HCT116 (cell line): ENCODE measurements around the gene CHMP1B. TPM values are rescaled to one million over a fixed set of nuclear protein-coding genes. Genes with fewer than 3 reads are reported as not detected.

Experiments
- ATAC-seq: fragments of 200-7000 bp; cut with Tn5 transposase; 2 replicates; pipeline ENCODE4 v1.9.1; 2020; ENCODE audit warnings: mild to moderate bottlenecking, moderate library complexity
- BruUV-seq: library from RNA; stranded (reverse); fragments of 400-500 nt; replicated peaks from 2 replicates; lab custom pipeline; 2021; lab: Mats Ljungman, UMichigan
- CTCF ChIA-PET: fragments of 300-600 bp; sonication (Branson Sonifier 250); formaldehyde crosslinking; loops from one replicate; lab custom pipeline; 2021; ENCODE audit warnings: antibody characterized with exemption; lab: Charles Lee
- POLR2A ChIA-PET: fragments of 300-600, 350-600 bp; sonication (Branson Sonifier 250); formaldehyde crosslinking; loops from one replicate; lab custom pipeline; 2021; ENCODE audit warnings: antibody characterized with exemption; lab: Charles Lee
- RAD21 ChIA-PET, 2 experiments: fragments of 300-600 bp; sonication (Branson Sonifier 250); formaldehyde crosslinking; loops; one replicate each; lab custom pipeline; 2023; ENCODE audit warnings: low total read pairs in 2 of 2; ENCODE audit not compliant: uncharacterized antibody in 2 of 2, unreplicated experiment in 2 of 2, low non-redundant PET in 1 of 2; lab: Charles Lee
- DNase-seq: peaks from one replicate; pipeline ENCODE4 v3.0.0-alpha.2; 2010; ENCODE audit warnings: low read depth, low spot score
- H2AFZ ChIP-seq: fragments of 200-600 bp; shearing (Covaris generic), sonication (generic); 2 replicates; pipeline ENCODE4 v1.6.1; 2017; ENCODE audit warnings: low read depth, mixed run types, mixed read lengths, antibody characterized with exemption, low read length; ENCODE audit not compliant: poor library complexity, severe bottlenecking
- H3K27ac ChIP-seq: 2 replicates; pipeline ENCODE4 v1.5.1; 2012; ENCODE audit warnings: low read depth, low read length
- H3K27me3 ChIP-seq: fragments of 200-600 bp; sonication (generic); 2 replicates; pipeline ENCODE4 v1.6.1; 2016; ENCODE audit warnings: mixed run types, low read length, mixed read lengths; ENCODE audit not compliant: insufficient read depth
- H3K36me3 ChIP-seq, 2 experiments: fragments of 200-500 bp in 1 of 2; fragments of 200-600 bp in 1 of 2; sonication (Bioruptor generic) in 1 of 2; sonication (generic) in 1 of 2; 2 replicates each; pipeline versions ENCODE4 v1.5.1 to v1.6.1; 2014 to 2016; ENCODE audit warnings: low read length in 2 of 2, inconsistent platforms in 1 of 2, mixed read lengths in 1 of 2, mixed run types in 1 of 2; ENCODE audit not compliant: insufficient read depth in 2 of 2, control insufficient read depth in 1 of 2
- H3K4me1 ChIP-seq, 2 experiments: fragments of 200-600 bp in 1 of 2; sonication (generic) in 1 of 2; 2 replicates each; pipeline versions ENCODE4 v1.5.1 to v1.6.1; 2012 to 2017; ENCODE audit warnings: low read length in 2 of 2, inconsistent platforms in 1 of 2, mild to moderate bottlenecking in 1 of 2, mixed read lengths in 1 of 2, mixed run types in 1 of 2, moderate library complexity in 1 of 2; ENCODE audit not compliant: insufficient read depth in 2 of 2, control insufficient read depth in 1 of 2
- H3K4me2 ChIP-seq: fragments of 200-600 bp; sonication (generic); 2 replicates; pipeline ENCODE4 v1.6.1; 2017; ENCODE audit warnings: mixed run types, low read length, mixed read lengths
- H3K4me3 ChIP-seq, 2 experiments: fragments of 200-600 bp in 1 of 2; sonication (generic) in 1 of 2; replicated peaks in 1 of 2; 2 replicates each; pipeline ENCODE4 v1.5.1; 2011 to 2016; ENCODE audit warnings: low read length in 2 of 2, control low read depth in 1 of 2, low read depth in 1 of 2, mild to moderate bottlenecking in 1 of 2, mixed read lengths in 1 of 2, mixed run types in 1 of 2
- H3K79me2 ChIP-seq: fragments of 200-600 bp; sonication (generic); 2 replicates; pipeline ENCODE4 v1.6.1; 2017; ENCODE audit warnings: mild to moderate bottlenecking, mixed run types, low read length, moderate library complexity, mixed read lengths; ENCODE audit not compliant: insufficient read depth
- H3K9ac ChIP-seq: fragments of 200-600 bp; sonication (generic); 2 replicates; pipeline ENCODE4 v1.6.1; 2016; ENCODE audit warnings: low read length, mixed read lengths
- H3K9me2 ChIP-seq: fragments of 200-600 bp; sonication (generic), shearing (Covaris generic); 2 replicates; pipeline ENCODE4 v1.6.1; 2017; ENCODE audit warnings: mixed run types, mild to moderate bottlenecking, moderate library complexity; ENCODE audit not compliant: insufficient read depth
- H3K9me3 ChIP-seq, 2 experiments: fragments of 200-500 bp in 1 of 2; fragments of 200-600 bp in 1 of 2; sonication (Bioruptor generic) in 1 of 2; sonication (generic) in 1 of 2; 2 replicates each; pipeline ENCODE4 v1.6.1; 2014 to 2017; ENCODE audit warnings: low read length in 2 of 2, mixed read lengths in 2 of 2, inconsistent platforms in 1 of 2, low read depth in 1 of 2, mild to moderate bottlenecking in 1 of 2, mixed run types in 1 of 2, moderate library complexity in 1 of 2; ENCODE audit not compliant: control insufficient read depth in 1 of 2, insufficient read depth in 1 of 2
- H4K20me1 ChIP-seq: fragments of 200-600 bp; sonication (generic), shearing (Covaris generic); 2 replicates; pipeline ENCODE4 v1.6.1; 2017; ENCODE audit warnings: mixed run types, mild to moderate bottlenecking, moderate library complexity; ENCODE audit not compliant: insufficient read depth
- ATF3 ChIP-seq: IDR thresholded peaks from 2 replicates; pipeline ENCODE4 v1.6.1; 2012
- CBX3 ChIP-seq: IDR thresholded peaks from 2 replicates; pipeline ENCODE4 v1.6.1; 2012; ENCODE audit warnings: low read depth
- EGR1 ChIP-seq: IDR thresholded peaks from 2 replicates; pipeline ENCODE4 v1.6.1; 2012; ENCODE audit warnings: low read depth
- EZH2phosphoT487 ChIP-seq: fragments of 200-600 bp; IDR thresholded peaks from 2 replicates; pipeline ENCODE4 v1.6.1; 2018; ENCODE audit warnings: antibody characterized with exemption, borderline replicate concordance
- JUND ChIP-seq: IDR thresholded peaks from 2 replicates; pipeline ENCODE4 v1.6.1; 2012
- POLR2A ChIP-seq: IDR thresholded peaks from 2 replicates; pipeline ENCODE4 v1.7.0; 2011; ENCODE audit warnings: borderline replicate concordance; ENCODE audit not compliant: insufficient read depth, insufficient read length; ENCODE audit errors: extremely low read depth
- POLR2AphosphoS5 ChIP-seq: IDR thresholded peaks from 2 replicates; pipeline ENCODE4 v1.6.1; 2011; ENCODE audit warnings: mild to moderate bottlenecking, low read depth, low read length, moderate library complexity
- RAD21 ChIP-seq: IDR thresholded peaks from 2 replicates; pipeline ENCODE4 v1.6.1; 2012; ENCODE audit warnings: low read depth, mild to moderate bottlenecking
- REST ChIP-seq: IDR thresholded peaks from 2 replicates; pipeline ENCODE4 v1.6.1; 2012; ENCODE audit warnings: low read depth
- SIN3A ChIP-seq: IDR thresholded peaks from 2 replicates; pipeline ENCODE4 v1.6.1; 2012; ENCODE audit warnings: low read depth
- SP1 ChIP-seq: IDR thresholded peaks from 2 replicates; pipeline ENCODE4 v1.6.1; 2012; ENCODE audit warnings: low read depth
- SRF ChIP-seq: IDR thresholded peaks from 2 replicates; pipeline ENCODE4 v1.6.1; 2012; ENCODE audit warnings: low read depth
- TCF7L2 ChIP-seq: IDR thresholded peaks from 2 replicates; pipeline ENCODE4 v1.7.0; 2011; ENCODE audit warnings: borderline replicate concordance, inconsistent platforms; ENCODE audit not compliant: insufficient read depth, insufficient read length; ENCODE audit errors: extremely low read depth
- YY1 ChIP-seq: IDR thresholded peaks from 2 replicates; pipeline ENCODE4 v1.6.1; 2011; ENCODE audit warnings: low read length, low read depth, moderate library complexity, mild to moderate bottlenecking; ENCODE audit not compliant: insufficient replicate concordance; ENCODE audit errors: extremely low read depth
- ZBTB33 ChIP-seq: IDR thresholded peaks from 2 replicates; pipeline ENCODE4 v1.6.1; 2011; ENCODE audit warnings: mild to moderate bottlenecking, low read length, moderate library complexity; ENCODE audit not compliant: insufficient replicate concordance; ENCODE audit errors: extremely low read depth
- ZNF274 ChIP-seq: fragments of 200-500 bp; sonication (Bioruptor generic); IDR thresholded peaks from 2 replicates; pipeline ENCODE4 v1.6.1; 2014; ENCODE audit warnings: mild to moderate bottlenecking, low read depth, low read length, inconsistent platforms
- intact Hi-C: fragments of 100-400 bp; cut with micrococcal nuclease; formaldehyde crosslinking; loops from 2 replicates; pipeline ENCODE4 v1.10.0; 2022
- total RNA-seq: library from RNA; stranded (reverse); gene quantifications from one replicate; pipeline ENCODE4 v1.2.1, GENCODE V29; 2021; ENCODE audit not compliant: unreplicated experiment
- TF ChIP-seq, protein P1 (sequence below): IDR thresholded peaks from 2 replicates; pipeline ENCODE4 v1.6.1; 2012
- TF ChIP-seq, protein P2 (sequence below), 3 experiments: fragments of 200-600 bp in 1 of 3; sonication (generic) in 1 of 3; IDR thresholded peaks in 2 of 3; conservative IDR thresholded peaks in 1 of 3; 2 replicates each; pipeline ENCODE4 v1.5.1; 2012 to 2017; ENCODE audit warnings: low read depth in 2 of 3, low read length in 2 of 3, antibody characterized with exemption in 1 of 3, borderline replicate concordance in 1 of 3, control low read depth in 1 of 3, mild to moderate bottlenecking in 1 of 3, mixed read lengths in 1 of 3, mixed run types in 1 of 3, moderate library complexity in 1 of 3; ENCODE audit not compliant: insufficient read depth in 1 of 3

CHMP1B gene
- total RNA-seq, 1 experiment from 2014 or later, result 30.3 TPM

- no peak overlapping the region for H3K4me2 ChIP-seq
- intact Hi-C loops, result no loop called here
- no peaks in the 10 kb centered on the region for H3K27me3 ChIP-seq
- no peak overlapping the region for H3K9ac ChIP-seq
- ChIA-PET CTCF (no interaction called here), POLR2A (no interaction called here), RAD21 (no interaction called here)
- TF ChIP-seq ZBTB33, result no peak
- no peak for TF ChIP-seq YY1
- no peak for TF ChIP-seq SIN3A
- TF ChIP-seq ZNF274, result no peak
- no peak for TF ChIP-seq POLR2A
- no peak for TF ChIP-seq SRF
- TF ChIP-seq JUND, result no peak
- TF ChIP-seq TCF7L2, result no peak
- TF ChIP-seq ATF3, result no peak
- TF ChIP-seq CBX3, result no peak
- no peak for TF ChIP-seq EGR1
- TF ChIP-seq REST, result no peak
- no peak for TF ChIP-seq POLR2AphosphoS5
- no peak for TF ChIP-seq EZH2phosphoT487
- TF ChIP-seq SP1, result no peak
- TF ChIP-seq, protein P1, sequence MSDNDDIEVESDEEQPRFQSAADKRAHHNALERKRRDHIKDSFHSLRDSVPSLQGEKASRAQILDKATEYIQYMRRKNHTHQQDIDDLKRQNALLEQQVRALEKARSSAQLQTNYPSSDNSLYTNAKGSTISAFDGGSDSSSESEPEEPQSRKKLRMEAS, result no peak
- TF ChIP-seq, protein P2, sequence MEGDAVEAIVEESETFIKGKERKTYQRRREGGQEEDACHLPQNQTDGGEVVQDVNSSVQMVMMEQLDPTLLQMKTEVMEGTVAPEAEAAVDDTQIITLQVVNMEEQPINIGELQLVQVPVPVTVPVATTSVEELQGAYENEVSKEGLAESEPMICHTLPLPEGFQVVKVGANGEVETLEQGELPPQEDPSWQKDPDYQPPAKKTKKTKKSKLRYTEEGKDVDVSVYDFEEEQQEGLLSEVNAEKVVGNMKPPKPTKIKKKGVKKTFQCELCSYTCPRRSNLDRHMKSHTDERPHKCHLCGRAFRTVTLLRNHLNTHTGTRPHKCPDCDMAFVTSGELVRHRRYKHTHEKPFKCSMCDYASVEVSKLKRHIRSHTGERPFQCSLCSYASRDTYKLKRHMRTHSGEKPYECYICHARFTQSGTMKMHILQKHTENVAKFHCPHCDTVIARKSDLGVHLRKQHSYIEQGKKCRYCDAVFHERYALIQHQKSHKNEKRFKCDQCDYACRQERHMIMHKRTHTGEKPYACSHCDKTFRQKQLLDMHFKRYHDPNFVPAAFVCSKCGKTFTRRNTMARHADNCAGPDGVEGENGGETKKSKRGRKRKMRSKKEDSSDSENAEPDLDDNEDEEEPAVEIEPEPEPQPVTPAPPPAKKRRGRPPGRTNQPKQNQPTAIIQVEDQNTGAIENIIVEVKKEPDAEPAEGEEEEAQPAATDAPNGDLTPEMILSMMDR (IDR thresholded peaks at IDR 0.05 in 2 of 3, conservative IDR thresholded peaks at IDR 0.05 in 1 of 3; ENCODE audit: borderline replicate concordance in 1 of 3, insufficient read depth in 1 of 3, low read depth in 2 of 3, low read length in 2 of 3), result no peak
- TF ChIP-seq RAD21, result no peak
- H3K4me1 ChIP-seq, result no peaks in the 10 kb centered on the region
- H3K9me3 ChIP-seq, result peaks cover 0 to 3% of the 10 kb centered on the region in 2 experiments; a peak in 1 of 4 replicates
- no TSS peak for BruUV-seq
- H3K79me2 ChIP-seq, result no peaks in the 10 kb centered on the region
- no peak for ATAC-seq
- H4K20me1 ChIP-seq, result no peaks in the 10 kb centered on the region
- no peak overlapping the region for H3K4me3 ChIP-seq
- no peak overlapping the region for H2AFZ ChIP-seq
- DNase-seq, result no peak
- H3K9me2 ChIP-seq, result no peaks in the 10 kb centered on the region
- no peaks in the 10 kb centered on the region for H3K36me3 ChIP-seq
- no peak overlapping the region for H3K27ac ChIP-seq
These were observed 29.5 kb downstream of the CHMP1B start for GRCh38 chr18:11880586-11881304.
